Mesodermal cell (in vitro differentiated cells): ENCODE results near the gene NPAS3.

Source experiments
- H3K27ac ChIP-seq: 2 replicates; pipeline ENCODE4 v1.7.0; 2013; ENCODE audit warnings: mild to moderate bottlenecking, low read depth, low read length, moderate library complexity; ENCODE audit not compliant: severe bottlenecking
- H3K36me3 ChIP-seq: 2 replicates; pipeline ENCODE4 v1.7.1; 2013; ENCODE audit warnings: mild to moderate bottlenecking, low read length, moderate library complexity; ENCODE audit not compliant: control insufficient read depth, insufficient read depth
- H3K4me1 ChIP-seq: one replicate; pipeline ENCODE4 v1.7.1; 2013; ENCODE audit warnings: mild to moderate bottlenecking, low read length; ENCODE audit not compliant: insufficient read depth, control insufficient read depth, poor library complexity, severe bottlenecking
- H3K4me3 ChIP-seq: 2 replicates; pipeline ENCODE4 v1.7.0; 2013; ENCODE audit warnings: low read length, control low read depth, mild to moderate bottlenecking; ENCODE audit not compliant: insufficient read depth, poor library complexity, severe bottlenecking; ENCODE audit errors: extremely low read depth
- H3K9me3 ChIP-seq: 2 replicates; pipeline ENCODE4 v1.7.1; 2013; ENCODE audit warnings: mild to moderate bottlenecking, low read length, moderate library complexity; ENCODE audit not compliant: control insufficient read depth
- WGBS, 2 experiments: methylation state at CpG; one replicate each; pipeline ENCODE4 v1.1.5; 2013; ENCODE audit warnings: missing lambda C conversion rate in 2 of 2; ENCODE audit not compliant: insufficient coverage in 2 of 2; 5-methylcytosine and 5-hydroxymethylcytosine counted together

Gene NPAS3

GRCh38 chr14:33016613-33017012 is 77.9 kb downstream of the NPAS3 start:
- H3K4me3 ChIP-seq: no peak overlapping the region
- H3K36me3 ChIP-seq: no peaks in the 10 kb centered on the region
- H3K27ac ChIP-seq: no peak overlapping the region
- 88% methylated on average over 1 of the region's 3 CpGs; no CpG with 5 or more reads in 1 of the 2 experiments for WGBS, 2 experiments
- no peaks in the 10 kb centered on the region for H3K4me1 ChIP-seq
- no peaks in the 10 kb centered on the region for H3K9me3 ChIP-seq

- Histone ChIP-seq H3K9me3 (no peaks in the 10 kb centered on the region), H3K36me3 (no peaks in the 10 kb centered on the region), H3K4me1 (no peaks in the 10 kb centered on the region), H3K4me3 (no peak overlapping the region), H3K27ac (no peak overlapping the region)
- WGBS, 2 experiments: 80 to 92% methylated on average over 1 of the region's 2 CpGs
Measured at GRCh38 chr14:33017016-33017415, 78.3 kb downstream of the NPAS3 start.

GRCh38 chr14:33019346-33019745 is 80.7 kb downstream of the NPAS3 start:
- Histone ChIP-seq H3K36me3 (no peaks in the 10 kb centered on the region), H3K4me3 (no peak overlapping the region), H3K4me1 (no peaks in the 10 kb centered on the region), H3K9me3 (no peaks in the 10 kb centered on the region), H3K27ac (no peak overlapping the region)
- 60% methylated on average over 1 of the region's 3 CpGs; no CpG with 5 or more reads in 1 of the 2 experiments for WGBS, 2 experiments

- Histone ChIP-seq H3K9me3 (no peaks in the 10 kb centered on the region), H3K4me3 (no peak overlapping the region), H3K27ac (no peak overlapping the region), H3K4me1 (no peaks in the 10 kb centered on the region), H3K36me3 (no peaks in the 10 kb centered on the region)
- WGBS, 2 experiments: 75 to 83% methylated on average over 1 to 2 of the region's 5 CpGs
Measured at GRCh38 chr14:33026850-33027430, 88.3 kb downstream of the NPAS3 start.

- Histone ChIP-seq H3K27ac (no peak overlapping the region), H3K4me1 (no peaks in the 10 kb centered on the region), H3K9me3 (no peaks in the 10 kb centered on the region), H3K36me3 (no peaks in the 10 kb centered on the region), H3K4me3 (no peak overlapping the region)
Measured at GRCh38 chr14:33029511-33029910, 90.8 kb downstream of the NPAS3 start.

- no peak overlapping the region for H3K27ac ChIP-seq
- H3K4me3 ChIP-seq: no peak overlapping the region
- H3K4me1 ChIP-seq: no peaks in the 10 kb centered on the region
- H3K36me3 ChIP-seq: no peaks in the 10 kb centered on the region
- 90 to 93% methylated on average over 2 to 3 of the region's 4 CpGs for WGBS, 2 experiments
- H3K9me3 ChIP-seq: no peaks in the 10 kb centered on the region
Measured at GRCh38 chr14:33030386-33030785, 91.7 kb downstream of the NPAS3 start.

GRCh38 chr14:33035416-33036194 is 96.9 kb downstream of the NPAS3 start:
- no peaks in the 10 kb centered on the region for H3K36me3 ChIP-seq
- no peak overlapping the region for H3K4me3 ChIP-seq
- WGBS, 2 experiments: 89 to 100% methylated on average over 1 to 4 of the region's 5 CpGs
- H3K27ac ChIP-seq: no peak overlapping the region
- H3K4me1 ChIP-seq: no peaks in the 10 kb centered on the region
- no peaks in the 10 kb centered on the region for H3K9me3 ChIP-seq

- no peak overlapping the region for H3K27ac ChIP-seq
Measured at GRCh38 chr14:33039311-33039710, 100.6 kb downstream of the NPAS3 start.

GRCh38 chr14:33040372-33041140 is 101.9 kb downstream of the NPAS3 start:
- Histone ChIP-seq H3K27ac (no peak overlapping the region), H3K9me3 (peaks cover 10% of the 10 kb centered on the region), H3K4me3 (no peak overlapping the region), H3K4me1 (no peaks in the 10 kb centered on the region), H3K36me3 (no peaks in the 10 kb centered on the region)
- 80 to 90% methylated on average over 1 to 2 of the region's 3 CpGs for WGBS, 2 experiments

More at GRCh38 chr14:33039311-33039710, 100.6 kb downstream of the NPAS3 start:
- WGBS, 2 experiments: 81 to 84% methylated on average over 3 of the region's 3 CpGs
- Histone ChIP-seq H3K9me3 (peaks cover 8% of the 10 kb centered on the region), H3K4me3 (no peak overlapping the region), H3K4me1 (no peaks in the 10 kb centered on the region), H3K36me3 (no peaks in the 10 kb centered on the region)

- no CpG with 5 or more reads among the region's 1 CpG for WGBS, 2 experiments
- H3K4me3 ChIP-seq: no peak overlapping the region
- no peaks in the 10 kb centered on the region for H3K4me1 ChIP-seq
- no peak overlapping the region for H3K27ac ChIP-seq
- H3K36me3 ChIP-seq: no peaks in the 10 kb centered on the region
- peaks cover 10% of the 10 kb centered on the region for H3K9me3 ChIP-seq
Measured at GRCh38 chr14:33042591-33042990, 103.9 kb downstream of the NPAS3 start.
